Ascending aorta (tissue), 2 donors: ENCODE data around the gene CSNK1A1. TPM values are rescaled to one million over a fixed set of nuclear protein-coding genes. Genes with fewer than 3 reads are reported as not detected.
A peak's percentile ranks its signal among the peaks of the same experiment; 100 is the strongest.

ENCODE experiments used
- DNase-seq, 2 donors: peaks; one replicate each; pipeline ENCODE4 v3.0.0-alpha.2; 2019; ENCODE audit warnings: low spot score in 2 of 2
- H3K27ac ChIP-seq, 2 donors: fragments of 200-600 bp; sonication (generic); one replicate each; pipeline ENCODE4 v1.5.1; 2016 to 2017; ENCODE audit warnings: mild to moderate bottlenecking in 1 of 2
- H3K27me3 ChIP-seq: fragments of 200-600 bp; sonication (generic); one replicate; pipeline ENCODE4 v1.5.1; 2017
- H3K36me3 ChIP-seq, 2 donors: fragments of 200-600 bp; sonication (generic); one replicate each; pipeline ENCODE4 v1.5.1; 2016
- H3K4me1 ChIP-seq, 2 donors: fragments of 200-600 bp; sonication (generic); one replicate each; pipeline ENCODE4 v1.5.1; 2016 to 2017; ENCODE audit warnings: mild to moderate bottlenecking in 1 of 2
- H3K4me3 ChIP-seq, 2 donors: fragments of 200-600 bp; sonication (generic); one replicate each; pipeline ENCODE4 v1.5.1; 2016 to 2017; ENCODE audit warnings: mild to moderate bottlenecking in 1 of 2
- H3K9me3 ChIP-seq, 2 donors: fragments of 200-600 bp; sonication (generic); one replicate each; pipeline ENCODE4 v1.5.1; 2016
- CTCF ChIP-seq, 3 experiments: fragments of 200-600 bp in 2 of 3; fragments of 450-650 bp in 1 of 3; sonication (generic) in 2 of 3; IDR thresholded peaks; one replicate each; pipeline ENCODE4 v1.5.1; 2016 to 2019; ENCODE audit warnings: antibody characterized with exemption in 3 of 3, mild to moderate bottlenecking in 1 of 3, moderate library complexity in 1 of 3
- intact Hi-C: fragments of 100-400 bp; cut with DNase I; formaldehyde crosslinking; loops from one replicate; pipeline ENCODE4 v1.15.1; 2023
- total RNA-seq: library from RNA; depleted of rRNA; stranded (reverse); fragments of >200 nt; gene quantifications from one replicate; pipeline ENCODE4 v1.1.0, GENCODE V29; 2016

Gene CSNK1A1
- total RNA-seq, 1 donor from 2014 or later, result 219 TPM

DNA sequence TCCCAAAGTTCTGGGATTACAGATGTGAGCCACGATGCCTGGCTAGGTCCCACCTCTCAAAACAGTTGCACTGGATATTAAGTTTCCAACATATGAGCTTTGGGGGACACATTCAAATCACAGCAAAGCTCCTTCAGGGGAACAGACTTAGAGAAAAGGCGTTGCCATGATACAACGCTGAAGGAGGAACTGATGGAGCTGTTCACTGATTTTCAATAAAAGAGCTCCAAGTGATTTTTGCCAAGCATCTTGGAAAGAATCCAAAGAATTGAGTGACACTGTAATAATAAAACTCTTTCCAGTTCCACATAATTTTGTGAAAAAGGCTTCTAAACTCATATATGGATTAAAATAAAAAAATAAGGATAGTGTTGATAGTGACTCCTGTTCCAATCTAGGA lies 72.5 kb downstream of the CSNK1A1 start:
- Histone ChIP-seq H3K4me1 (peaks cover 0 to 27% of the 10 kb centered on the region in 2 donors), H3K36me3 (no peaks in the 10 kb centered on the region), H3K9me3 (no peaks in the 10 kb centered on the region), H3K27me3 (no peaks in the 10 kb centered on the region), H3K27ac (no peak overlapping the region), H3K4me3 (no peak overlapping the region)
- no peak for DNase-seq
- intact Hi-C loops, result no loop called here
- TF ChIP-seq CTCF (IDR thresholded peaks at IDR 0.05), result no peak

DNA sequence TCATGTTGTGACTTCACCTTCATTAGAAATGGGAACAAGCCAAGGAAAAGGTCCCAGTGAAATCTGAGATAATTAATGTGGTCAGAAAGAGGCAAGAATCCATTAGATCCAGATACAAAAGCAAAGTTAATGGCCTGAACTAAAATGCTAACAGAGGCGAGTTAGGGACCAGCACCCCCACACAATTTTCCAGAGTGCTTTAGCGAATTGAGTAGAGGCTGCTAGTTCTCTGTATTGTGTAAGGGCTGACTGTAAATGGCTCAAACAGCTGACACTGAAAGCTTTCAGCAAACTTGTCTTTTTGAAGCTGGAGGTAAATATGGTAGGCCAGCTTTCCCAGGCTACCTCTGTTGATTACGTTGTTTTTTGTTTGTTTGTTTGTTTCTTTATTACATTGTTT lies 75.5 kb downstream of the CSNK1A1 start:
- intact Hi-C loops, result no loop called here
- Histone ChIP-seq H3K9me3 (no peaks in the 10 kb centered on the region), H3K27ac (no peak overlapping the region), H3K4me3 (no peak overlapping the region), H3K4me1 (peaks cover 0 to 14% of the 10 kb centered on the region in 2 donors), H3K27me3 (no peaks in the 10 kb centered on the region), H3K36me3 (no peaks in the 10 kb centered on the region)
- peak in 1 of 2 donors; percentile 2 for DNase-seq
- no peak for TF ChIP-seq CTCF (IDR thresholded peaks at IDR 0.05)

DNA sequence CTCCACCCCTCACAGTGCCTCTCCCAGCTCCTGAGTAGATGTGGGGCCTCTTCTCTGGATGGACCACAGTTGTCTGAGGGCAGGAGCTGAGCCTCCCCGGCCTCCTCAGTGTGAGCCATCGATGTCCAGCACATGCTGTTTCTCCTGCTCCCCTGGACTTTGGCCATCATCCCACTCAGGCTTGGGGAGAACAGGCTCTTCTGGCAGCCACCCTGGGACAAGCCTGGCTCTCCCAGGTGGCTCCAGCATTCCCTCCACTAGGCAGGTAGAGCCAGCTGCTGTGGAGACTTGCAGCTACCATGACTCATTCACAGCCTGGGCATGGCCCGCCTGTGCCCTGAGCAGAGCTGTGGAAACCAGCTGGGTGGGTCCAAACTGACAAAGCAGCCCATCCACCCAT lies 77.0 kb downstream of the CSNK1A1 start:
- no peak for TF ChIP-seq CTCF (IDR thresholded peaks at IDR 0.05)
- Histone ChIP-seq H3K27ac (no peak overlapping the region), H3K9me3 (no peaks in the 10 kb centered on the region), H3K4me1 (peaks cover 0 to 14% of the 10 kb centered on the region in 2 donors), H3K36me3 (no peaks in the 10 kb centered on the region), H3K4me3 (no peak overlapping the region), H3K27me3 (no peaks in the 10 kb centered on the region)
- DNase-seq, result peak in 1 of 2 donors; percentile 56
- intact Hi-C loops, result no loop called here

- intact Hi-C loops, result no loop called here
- H3K27ac ChIP-seq, result no peak overlapping the region
Measured at GRCh38 chr5:149473441-149473840, 77.8 kb downstream of the CSNK1A1 start.

DNA sequence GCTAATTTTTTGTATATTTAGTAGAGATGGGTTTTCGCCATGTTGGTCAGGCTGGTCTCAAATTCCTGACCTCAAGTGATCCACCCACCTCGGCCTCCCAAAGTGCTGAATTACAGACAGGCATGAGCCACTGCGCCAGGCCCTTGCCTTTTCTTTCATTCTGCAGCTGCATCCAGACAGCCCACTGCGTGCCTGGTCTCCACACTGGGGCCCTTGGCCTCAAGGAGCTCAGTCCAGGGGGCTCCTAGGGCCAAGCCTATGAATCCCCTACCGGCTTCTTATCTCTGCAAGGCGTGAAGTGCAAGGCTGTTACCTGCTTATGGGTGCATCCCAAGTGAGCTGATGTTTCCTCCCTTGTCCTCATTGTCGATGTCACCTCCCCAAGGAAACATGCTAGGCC lies 78.8 kb downstream of the CSNK1A1 start:
- peaks cover 0 to 9% of the 10 kb centered on the region in 2 donors for H3K4me1 ChIP-seq
- intact Hi-C loops, result no loop called here
- H3K36me3 ChIP-seq, result no peaks in the 10 kb centered on the region
- no peaks in the 10 kb centered on the region for H3K9me3 ChIP-seq
- DNase-seq, result no peak
- H3K27me3 ChIP-seq, result no peaks in the 10 kb centered on the region
- TF ChIP-seq CTCF (IDR thresholded peaks at IDR 0.05), result no peak
- no peak overlapping the region for H3K27ac ChIP-seq
- H3K4me3 ChIP-seq, result no peak overlapping the region

More at GRCh38 chr5:149473441-149473840, 77.8 kb downstream of the CSNK1A1 start:
- Histone ChIP-seq H3K27me3 (no peaks in the 10 kb centered on the region), H3K36me3 (no peaks in the 10 kb centered on the region), H3K4me1 (peaks cover 0 to 9% of the 10 kb centered on the region in 2 donors), H3K4me3 (no peak overlapping the region), H3K9me3 (no peaks in the 10 kb centered on the region)
- no peak for DNase-seq
- TF ChIP-seq CTCF (IDR thresholded peaks at IDR 0.05), result no peak
